ENCODE results near the gene RFTN1.
"Not testable (repeated sequence)": the region's sequence is repeated elsewhere in the genome, so short reads cannot be mapped to it uniquely, and the experiment has no call there.

RFTN1 gene

DNA sequence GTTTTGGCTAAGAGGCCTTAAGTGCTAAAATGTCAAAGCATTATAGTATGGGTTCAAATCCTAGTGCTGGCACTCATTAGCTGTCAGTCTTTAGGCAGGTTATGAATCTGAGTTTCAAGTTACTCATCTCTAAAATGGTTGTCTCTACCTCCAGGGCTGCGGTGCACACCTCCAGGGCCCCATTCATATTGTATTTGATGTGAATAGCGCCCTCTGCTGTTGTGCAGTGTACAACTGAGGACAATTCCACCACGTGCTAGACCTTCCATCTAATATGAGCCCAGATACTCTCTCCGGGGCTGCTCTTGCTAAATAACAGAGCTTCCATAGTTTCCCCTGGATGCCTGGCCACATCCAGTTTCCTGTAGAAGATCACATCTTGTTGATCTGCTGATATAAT is 194.2 kb downstream of the RFTN1 start:
- peak; percentile 75 to 87 for DNase-seq

DNA sequence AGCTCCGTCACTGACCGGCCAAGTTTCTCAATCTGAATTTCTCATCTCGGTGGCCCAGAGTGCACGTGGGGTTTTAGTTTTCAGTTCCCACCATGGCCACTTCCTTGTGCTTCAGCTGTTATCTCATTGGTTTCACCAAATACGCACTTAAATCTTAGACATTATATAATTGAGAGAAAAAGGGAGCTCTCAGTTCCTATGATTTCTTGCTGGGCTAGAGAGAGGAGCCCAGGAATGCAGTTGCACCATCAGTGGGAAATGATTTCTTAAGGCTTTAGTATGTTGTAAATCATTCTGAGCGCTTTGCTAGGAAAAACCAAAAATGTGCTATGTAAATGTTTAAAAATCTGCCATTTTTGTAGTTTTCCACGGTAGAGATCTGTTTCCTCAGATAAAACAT is 195.3 kb downstream of the RFTN1 start:
- no peak for DNase-seq

DNA sequence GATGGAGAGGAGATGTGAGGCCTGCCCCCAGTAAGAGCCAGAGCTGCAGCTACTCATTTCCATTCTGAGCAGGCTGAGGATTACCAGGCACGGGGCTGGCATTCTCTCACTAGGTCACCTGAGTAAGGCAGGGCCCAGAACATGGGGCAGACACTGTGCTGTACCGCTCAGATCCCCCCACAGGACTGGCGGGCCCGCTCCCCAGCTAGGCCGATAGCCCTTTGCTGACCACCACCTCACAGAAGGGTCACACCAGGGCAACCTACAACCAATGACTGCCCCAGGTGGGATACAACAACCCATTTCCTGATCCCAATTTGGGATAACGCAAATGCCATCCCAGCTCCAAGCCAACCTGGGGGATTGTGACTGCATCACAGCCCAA is 195.9 kb downstream of the RFTN1 start:
- no peak for DNase-seq

DNA sequence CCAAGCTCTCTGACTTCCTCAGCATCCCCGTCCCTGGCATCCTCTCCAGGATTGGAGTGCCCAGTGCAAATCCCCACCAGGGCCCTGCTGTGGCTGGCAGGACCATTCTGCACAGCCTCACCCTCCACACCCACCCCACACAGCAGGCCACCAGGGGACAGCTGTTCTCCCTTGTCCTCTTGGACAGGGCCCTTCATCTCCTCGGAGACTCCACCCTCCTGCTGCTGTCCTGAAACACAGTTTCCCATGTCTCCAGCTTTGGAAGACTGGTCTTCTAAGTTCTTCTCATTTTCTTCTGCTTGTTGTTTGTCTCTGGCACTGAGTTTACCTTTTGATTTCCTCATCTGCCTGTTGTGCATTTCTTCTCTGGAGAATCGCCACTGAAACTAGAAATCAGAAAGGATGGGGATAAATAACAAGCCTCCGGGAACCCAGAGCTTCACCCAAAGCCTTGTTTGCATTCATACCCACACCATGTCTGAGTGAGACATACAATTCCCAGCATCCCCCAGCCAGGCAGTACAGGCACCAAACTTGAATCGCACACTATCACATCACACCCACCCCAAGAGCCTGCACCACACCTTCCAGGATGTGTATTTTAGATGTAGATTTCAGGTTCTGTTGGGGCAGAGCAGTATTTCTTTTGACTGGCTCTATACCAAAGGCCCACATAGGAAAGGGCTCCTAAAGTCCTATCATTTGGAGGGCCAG is 196.5 kb downstream of the RFTN1 start:
- no peak for DNase-seq

DNA sequence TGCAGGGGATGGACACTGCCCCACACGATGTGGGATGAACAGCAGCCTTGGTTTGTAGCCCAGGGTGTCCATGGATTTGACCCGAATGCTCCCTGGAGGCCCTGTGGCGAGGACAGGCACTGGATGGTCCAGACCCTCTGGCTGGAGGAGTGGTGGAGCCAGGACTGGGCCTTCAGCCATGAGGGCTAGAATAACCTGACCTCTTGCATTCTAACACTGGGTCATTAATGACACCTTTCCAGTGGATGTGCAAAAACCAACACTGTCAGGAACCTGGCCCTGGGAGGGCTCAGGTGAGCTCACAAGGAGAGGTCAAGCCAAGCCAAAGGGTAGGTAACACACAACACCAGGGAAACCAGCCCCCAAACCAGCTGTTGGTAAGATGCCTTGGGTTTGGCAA is 197.1 kb downstream of the RFTN1 start:
- no peak for DNase-seq

DNA sequence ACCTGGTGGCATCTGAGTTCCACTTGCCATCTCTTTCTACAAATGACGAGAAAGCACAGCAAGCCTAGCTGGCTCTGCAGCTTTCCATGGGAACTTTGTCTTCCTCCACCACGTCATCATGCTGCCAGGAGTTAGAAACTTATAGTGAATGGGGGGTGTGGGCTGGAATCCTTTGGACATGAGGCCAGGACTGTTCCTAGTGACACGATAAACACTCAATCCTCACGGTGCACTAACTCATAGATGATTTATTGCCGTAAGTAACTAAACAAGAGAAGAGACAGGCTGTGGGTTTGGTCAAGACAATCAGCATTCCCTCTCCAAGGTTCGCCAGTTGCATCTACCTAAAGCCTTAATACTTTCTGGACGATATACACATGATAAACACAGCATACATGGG is 197.9 kb downstream of the RFTN1 start:
- DNase-seq: no peak

DNA sequence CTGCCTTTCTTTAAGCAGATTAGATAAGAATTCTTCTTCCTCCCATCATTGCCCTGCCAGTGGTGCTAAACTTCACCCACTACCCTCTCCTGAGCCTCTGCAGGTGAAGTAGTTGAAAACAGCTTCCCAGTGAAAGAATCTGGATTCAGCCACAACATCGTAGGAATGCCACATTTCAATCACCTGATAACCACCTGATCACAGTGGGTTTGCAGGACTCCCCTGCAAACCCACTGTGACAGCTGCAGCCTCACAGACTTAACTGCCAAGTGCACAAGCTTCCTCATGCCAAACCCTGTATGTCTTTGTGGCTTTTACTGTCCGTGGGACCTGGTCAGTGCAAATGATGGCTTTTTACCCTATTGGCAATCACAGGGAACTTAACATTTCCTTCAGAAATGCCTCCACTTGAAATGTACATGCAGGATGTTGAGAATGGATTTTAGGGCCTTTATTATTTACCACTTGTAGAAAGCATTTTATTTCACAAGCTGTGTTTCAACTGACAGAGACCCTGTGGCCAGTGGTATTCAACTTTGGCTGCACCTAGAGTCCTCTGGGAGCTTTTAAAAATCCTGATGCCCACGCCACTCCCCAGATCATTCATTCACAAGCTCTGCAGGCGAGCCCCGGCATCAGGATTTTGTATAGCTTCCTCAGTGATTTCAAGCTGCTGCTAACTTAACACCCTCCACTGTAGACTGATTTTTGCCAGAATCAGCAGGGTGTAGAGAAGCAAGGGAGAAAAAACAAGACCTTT is 199.4 kb downstream of the RFTN1 start:
- DNase-seq: no peak

DNA sequence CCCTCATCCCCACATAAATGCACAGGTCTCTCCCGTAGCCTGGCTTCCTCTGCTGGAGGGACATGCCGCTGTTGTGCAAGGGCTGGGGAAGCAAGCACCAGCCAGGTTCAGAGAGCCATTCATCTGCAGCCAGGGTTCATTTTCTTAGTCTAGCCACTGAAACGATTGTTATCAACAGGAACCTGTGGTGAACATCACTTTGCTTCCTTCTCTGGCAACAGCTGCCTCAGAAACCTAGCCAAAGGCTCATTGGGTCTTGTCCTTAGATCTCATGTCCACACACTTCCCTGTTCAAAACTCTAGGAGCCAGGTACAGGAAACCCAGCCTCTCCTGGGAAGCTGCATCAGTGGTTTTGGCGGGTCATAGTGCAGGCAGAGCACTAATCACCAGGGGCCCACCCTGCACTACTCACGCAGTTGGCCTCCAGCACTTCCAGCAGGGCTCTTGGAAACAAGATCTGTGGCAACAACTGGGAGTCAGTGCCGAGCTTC is 201.5 kb downstream of the RFTN1 start:
- peak; percentile 47 to 70 for DNase-seq

DNA sequence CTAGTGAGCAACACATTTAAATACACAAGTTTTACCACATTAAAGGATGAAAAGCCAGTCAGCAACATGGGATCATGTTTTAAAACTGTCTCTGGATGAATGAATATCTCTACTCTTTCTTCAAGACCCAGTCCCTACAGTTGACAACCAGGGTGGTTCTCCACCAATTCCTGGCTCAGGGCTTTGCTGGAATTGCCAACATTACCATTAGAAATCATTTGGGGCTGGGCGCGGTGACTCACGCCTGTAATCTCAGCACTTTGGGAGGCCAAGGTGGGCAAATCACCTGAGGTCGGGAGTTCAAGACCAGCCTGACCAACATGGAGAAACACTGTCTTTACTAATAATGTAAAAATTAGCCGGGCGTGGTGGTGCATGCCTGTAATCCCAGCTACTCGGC is 203.0 kb downstream of the RFTN1 start:
- not testable (repeated sequence) for DNase-seq

DNA sequence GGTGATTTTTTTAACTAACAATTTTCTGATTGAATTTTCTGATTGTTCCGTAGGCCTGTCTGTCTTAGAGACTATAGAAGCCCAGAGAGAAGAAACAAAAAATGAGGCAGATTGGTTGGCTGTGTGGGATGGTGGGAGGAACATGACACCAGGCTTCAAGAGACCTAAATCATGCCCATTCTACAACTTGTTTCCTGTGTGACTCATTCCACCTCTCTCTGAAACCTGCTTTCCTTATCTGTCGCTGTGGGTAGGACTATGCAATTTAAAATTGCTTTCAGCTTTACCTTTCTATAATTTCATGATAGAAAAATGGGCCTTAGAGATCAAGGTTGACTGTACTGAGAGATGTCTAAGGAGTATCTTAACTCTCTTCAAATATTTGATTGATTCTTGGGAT is 203.9 kb downstream of the RFTN1 start:
- peak; percentile 46 to 78 for DNase-seq

DNA sequence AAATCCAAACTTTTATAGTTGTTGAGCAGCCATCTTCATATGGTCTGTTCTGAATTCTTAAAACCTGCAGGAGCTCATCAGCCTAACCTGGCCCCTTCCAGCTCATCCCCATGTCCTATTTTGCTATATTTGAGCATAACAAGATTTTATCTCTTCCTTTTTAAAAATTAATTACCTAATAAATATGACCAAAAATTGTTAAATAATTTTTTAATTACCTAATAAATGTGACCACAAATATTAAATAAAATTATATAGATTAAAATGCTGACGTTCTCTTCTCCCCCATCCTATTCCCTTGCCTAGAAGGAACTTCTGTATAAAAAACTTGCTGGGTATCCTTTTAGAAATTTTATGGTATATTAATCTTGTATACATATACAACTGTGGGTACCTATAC is 204.8 kb downstream of the RFTN1 start:
- no peak for DNase-seq

DNA sequence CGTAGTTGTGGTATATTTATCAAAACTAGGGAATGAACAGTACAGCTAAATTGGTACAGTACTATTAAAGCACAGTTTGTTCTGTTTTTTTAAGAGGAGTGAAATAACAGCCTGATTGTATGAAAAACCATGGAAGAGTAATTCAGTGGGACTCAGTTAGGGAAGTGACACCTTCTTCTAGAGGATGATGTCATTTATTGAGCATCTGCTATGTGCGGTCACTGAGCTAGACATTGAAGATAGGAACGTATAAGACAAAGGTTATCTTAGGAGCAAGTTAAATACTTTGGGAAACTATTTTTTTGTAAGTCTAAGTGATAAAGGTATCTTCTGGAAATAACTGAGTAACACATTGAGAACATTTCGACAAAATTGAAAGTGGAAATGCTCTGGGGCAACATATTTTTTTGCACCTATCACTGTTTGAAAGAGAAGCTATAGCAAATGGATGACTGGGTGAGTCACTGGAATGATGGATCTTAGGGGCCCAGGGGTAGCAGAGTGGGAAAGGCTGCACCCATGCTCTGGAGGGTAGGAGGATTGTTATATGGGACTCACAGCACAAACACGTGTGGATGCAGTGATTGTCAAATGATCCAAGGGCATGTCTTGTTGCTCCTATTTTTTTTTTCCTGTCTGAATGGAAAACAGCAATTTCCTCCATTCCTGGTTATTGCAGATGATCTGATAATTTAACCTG is 205.5 kb downstream of the RFTN1 start:
- no peak for DNase-seq

DNA sequence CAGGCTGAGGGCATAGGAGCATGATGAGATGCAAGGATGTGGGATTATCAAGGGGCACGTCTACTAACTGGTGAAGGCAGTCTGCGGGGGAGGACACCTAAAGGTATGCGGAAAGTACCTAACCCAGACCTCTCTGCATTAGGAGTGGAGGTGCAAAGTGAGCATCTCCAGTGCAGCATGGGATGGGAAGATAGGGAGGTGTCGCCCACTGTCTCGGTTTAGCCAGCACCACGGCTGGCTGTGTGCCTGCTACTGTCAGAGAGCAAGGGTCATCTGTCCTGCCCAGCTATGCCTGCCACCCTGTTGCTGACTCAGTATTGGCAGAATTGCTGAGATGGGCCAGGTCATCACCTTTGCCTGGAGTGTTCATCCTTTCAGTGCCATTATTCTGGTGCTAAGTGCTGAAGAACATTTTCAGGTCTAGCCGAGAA is 208.4 kb downstream of the RFTN1 start:
- peak; percentile 39 to 59 for DNase-seq

DNA sequence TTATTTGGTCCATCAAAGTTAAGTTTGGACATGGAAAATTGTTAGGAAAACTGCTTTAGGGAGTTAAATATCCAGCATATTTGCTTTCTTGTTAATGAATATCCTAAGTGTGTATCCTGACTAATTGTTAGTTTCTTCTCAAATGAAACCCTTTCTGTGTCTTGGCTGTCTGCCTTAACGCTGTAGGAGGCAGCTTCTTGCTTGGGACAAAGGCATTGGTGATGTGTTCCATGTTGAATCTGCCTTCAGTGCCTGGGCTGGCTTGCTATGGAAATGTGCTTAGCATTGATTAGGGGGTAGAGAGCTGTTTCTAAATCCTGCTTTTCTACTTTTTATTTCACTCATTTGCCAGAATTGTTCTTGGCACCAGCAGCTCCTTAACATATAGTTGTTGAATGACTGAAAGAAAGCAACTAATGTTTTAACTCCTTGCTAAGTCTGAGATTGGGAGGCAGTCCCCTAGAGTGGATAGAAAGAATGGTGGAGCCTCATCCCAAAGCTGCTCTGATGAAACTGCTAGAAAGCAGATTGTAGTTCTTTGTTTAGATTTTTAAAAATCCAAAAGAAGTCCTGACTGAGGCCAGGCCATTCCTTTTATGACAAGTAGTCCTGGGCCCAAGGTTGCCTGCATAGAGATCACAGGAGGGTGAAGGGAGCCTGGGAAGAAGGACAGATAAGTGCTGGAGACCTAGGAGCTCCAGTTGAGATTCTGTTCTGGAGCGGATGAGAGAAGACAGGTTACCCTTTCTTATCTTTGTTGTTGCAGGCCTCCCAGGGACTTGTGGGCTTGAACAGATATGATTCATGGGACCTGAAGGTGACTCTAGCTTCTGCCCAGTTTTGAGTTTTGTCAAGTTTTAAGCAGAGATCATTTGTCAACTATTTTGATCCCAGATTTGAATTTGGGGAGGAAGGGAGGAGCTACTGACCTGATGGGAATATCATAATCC is 209.2 kb downstream of the RFTN1 start:
- DNase-seq: no peak

DNA sequence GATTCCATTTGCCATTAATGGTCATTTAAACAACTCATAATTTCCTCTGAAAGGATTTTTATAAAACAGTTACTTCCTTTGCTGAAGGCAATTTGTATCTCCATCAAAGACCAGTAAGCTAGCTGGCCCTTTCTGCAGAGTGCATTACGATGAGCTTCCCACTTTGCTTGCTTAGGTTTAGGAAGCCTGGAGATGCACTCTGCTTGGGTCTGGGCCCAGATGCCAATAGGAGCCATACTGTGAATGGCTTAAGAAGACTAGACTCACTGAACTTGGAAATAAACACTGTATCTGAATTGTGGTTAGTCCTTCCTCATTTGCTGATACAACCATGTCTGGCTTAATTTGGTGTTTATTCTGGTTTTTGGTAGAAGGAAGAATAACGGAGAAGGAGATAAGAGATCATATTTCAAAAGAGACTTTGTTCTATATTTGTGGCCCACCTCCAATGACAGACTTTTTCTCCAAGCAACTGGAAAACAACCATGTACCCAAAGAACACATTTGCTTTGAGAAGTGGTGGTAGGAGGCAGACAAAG is 210.4 kb downstream of the RFTN1 start:
- no peak for DNase-seq

DNA sequence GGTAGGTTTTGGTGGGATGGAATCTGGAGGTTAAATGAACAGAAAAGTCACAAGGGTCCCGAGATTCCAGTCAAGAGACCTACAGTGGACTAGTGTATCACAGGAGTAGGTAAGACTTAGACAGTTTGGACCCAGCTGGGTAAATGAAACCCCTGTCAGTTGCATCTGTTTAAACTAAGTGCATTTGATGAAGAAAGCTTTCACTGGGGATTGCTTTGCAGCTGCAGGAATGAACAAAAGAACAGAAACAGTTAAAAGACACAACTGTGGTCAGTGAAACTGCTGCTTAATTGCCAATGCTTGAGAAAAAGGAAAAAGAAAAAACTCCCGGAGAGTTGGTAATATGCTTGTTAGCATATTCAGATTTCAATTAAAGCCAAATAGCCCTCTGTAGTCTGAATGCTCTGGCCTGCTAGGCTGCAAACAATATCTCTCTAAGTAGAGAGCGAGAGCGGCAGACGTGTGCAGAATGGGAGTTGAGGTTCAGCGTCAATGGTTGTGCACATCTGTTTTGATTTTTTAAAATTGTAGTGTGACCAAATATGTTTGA is 211.3 kb downstream of the RFTN1 start:
- no peak for DNase-seq

DNA sequence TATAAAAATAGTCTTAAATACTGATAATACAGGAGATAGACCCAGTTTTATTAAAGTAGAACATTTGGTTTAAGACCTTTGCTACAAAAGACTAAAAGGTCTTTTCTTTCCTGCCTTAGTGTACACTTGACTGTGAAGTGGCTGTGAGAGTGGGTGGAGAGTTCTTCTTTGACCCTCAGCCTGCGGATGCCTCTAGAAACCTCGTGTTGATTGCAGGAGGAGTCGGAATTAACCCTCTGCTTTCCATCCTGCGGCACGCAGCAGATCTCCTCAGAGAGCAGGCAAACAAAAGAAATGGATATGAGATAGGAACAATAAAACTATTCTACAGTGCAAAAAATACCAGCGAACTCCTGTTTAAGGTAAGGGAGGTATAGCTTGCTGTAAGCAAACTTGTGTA is 212.0 kb downstream of the RFTN1 start:
- DNase-seq: no peak

DNA sequence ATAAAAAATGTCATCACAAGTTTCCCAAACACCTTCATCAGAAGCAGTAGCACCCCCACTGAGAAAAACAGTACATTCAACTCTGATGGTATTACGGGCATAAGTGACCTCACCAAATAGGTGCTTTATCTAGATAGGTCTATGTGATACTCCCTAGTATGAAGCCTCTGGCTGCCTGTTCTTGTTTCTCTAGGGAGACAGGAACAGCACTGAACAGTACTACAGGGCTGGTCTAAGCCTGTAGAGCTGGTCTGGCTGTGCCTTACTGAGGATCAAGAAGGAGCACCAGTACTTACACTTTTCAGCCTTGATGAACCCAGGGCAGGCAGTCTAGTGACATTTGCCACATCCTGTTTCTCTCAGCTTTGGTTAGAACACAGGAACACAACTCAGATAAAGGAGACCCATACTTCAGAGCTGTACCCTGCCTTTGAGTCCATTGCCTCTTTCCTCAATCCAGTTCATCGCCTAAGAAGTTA is 212.6 kb downstream of the RFTN1 start:
- DNase-seq: peak; percentile 62 to 74

DNA sequence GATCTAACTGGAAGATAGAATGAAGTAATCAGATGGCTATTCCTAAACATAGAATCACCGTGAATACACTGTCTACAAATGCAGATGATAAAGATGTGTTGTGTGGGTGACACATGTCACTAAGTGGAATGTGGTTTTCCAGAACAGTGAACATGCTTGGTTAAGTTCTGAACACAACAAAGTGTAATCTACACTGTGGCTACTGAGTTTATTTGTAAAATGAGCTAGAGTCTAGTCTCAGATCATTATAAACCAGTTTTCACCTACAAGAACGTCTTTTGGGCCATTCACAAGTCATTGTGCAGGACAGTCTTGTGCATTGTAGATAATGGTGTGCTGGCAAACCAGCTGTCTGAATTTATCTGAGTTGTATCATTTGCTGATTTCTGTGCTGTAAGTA is 213.2 kb downstream of the RFTN1 start:
- DNase-seq: peak in 1 of 2 donors; percentile 43

DNA sequence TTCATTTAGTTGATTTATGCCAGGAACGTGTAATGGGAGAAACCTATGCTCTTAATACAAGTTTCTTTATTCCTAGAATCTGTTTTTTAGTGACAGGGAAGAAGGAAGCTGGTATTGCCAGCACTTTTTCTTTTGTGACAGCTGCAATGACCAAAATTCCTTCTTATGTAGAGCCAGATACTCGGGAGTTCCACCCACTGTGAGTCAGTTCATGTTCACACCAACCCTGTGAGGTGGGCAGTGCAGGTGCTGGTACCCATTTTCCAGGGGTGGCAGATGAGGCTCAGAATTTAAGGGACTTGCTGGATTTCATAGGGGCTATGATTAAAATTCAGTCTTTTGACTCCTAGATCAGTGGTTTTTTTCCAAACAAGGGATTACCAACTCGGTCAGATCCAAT is 213.8 kb downstream of the RFTN1 start:
- DNase-seq: no peak

DNA sequence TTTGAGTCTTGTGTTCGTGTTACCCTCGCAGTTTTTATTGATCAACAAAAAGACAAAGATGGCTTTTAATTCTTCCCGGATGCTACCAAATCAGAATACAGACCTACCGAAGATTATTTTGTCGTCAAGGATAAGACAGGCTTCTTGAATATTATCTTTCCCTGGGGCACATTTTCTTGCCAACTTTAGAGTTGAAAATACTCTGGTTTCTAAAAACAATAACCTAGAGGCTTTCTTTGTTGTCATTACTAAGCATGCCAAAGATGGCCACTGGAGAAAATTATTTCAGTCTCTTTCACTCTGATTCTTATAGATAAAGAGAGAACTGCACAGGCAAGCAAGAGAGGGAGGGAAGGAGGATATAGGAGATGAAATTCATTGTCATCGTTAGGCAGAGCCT is 214.6 kb downstream of the RFTN1 start:
- DNase-seq: no peak

Measured in CD4-positive, alpha-beta T cell treated with Interleukin-1 beta for 1 hour (primary cell).